T47D (cell line): Measurements from ENCODE around the gene AMHR2.

Experiments used
- DNase-seq, 2 experiments: peaks; one replicate each; pipeline versions ENCODE4 v3.0.0 to v3.0.0-alpha.2; 2011 to 2012; ENCODE audit warnings: low read depth in 1 of 2, low spot score in 1 of 2
- JUND ChIP-seq: IDR thresholded peaks from 2 replicates; pipeline ENCODE4 v1.6.1; 2012; ENCODE audit warnings: low read depth
- in situ Hi-C: cut with HindIII; loops from 2 replicates; pipeline ENCODE4 v1.10.0; 2016; ENCODE audit warnings: low sequenced_read_pairs, low pct_unique_long_range_greater_than_20kb

Gene AMHR2

GRCh38 chr12:53451661-53452158, 28.1 kb downstream of the AMHR2 start, which contains the start of gene PCBP2:
Gene PCBP2, plus strand, starts transcription at chr12:53452102. Its CDS starts 2,699 bp downstream, at chr12:53454801.
- no peak for TF ChIP-seq JUND
- in situ Hi-C loops: no loop called here
- peak; percentile 93 to 100 for DNase-seq

GRCh38 chr12:53452159-53453077, 28.8 kb downstream of the AMHR2 start:
- DNase-seq: peak; percentile 71 to 95
- no peak; the same call in 1 of the 2 replicates for TF ChIP-seq JUND
- in situ Hi-C loops: no loop called here

- no peak for DNase-seq
- TF ChIP-seq JUND: no peak
- in situ Hi-C loops: no loop called here
Measured at GRCh38 chr12:53453953-53454640, 30.4 kb downstream of the AMHR2 start.

DNA sequence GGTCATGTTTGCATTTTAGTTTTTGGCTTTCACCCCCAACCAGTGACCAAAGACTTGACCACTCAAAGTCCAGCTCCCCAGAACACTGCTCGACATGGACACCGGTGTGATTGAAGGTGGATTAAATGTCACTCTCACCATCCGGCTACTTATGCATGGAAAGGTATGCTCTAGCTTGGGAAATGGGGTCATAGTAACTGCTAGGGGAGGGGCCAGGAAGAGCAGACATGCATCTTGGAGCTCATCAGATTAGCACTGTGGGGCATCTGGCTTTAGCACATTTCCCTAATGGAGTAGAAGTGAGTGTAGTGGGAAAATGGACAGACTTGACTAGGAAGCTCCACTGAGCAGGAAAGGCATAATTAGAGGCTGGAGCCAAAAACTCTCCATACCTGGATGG, 31.1 kb downstream of the AMHR2 start:
- in situ Hi-C loops: no loop called here

GRCh38 chr12:53456654-53457366, 33.2 kb downstream of the AMHR2 start:
- no peak for TF ChIP-seq JUND
- in situ Hi-C loops: no loop called here
- no peak for DNase-seq

More for the DNA sequence above, 31.1 kb downstream of the AMHR2 start:
- TF ChIP-seq JUND: no peak
- no peak for DNase-seq

- in situ Hi-C loops: no loop called here
- TF ChIP-seq JUND: no peak
- no peak for DNase-seq
Measured at GRCh38 chr12:53459097-53459496, 35.4 kb downstream of the AMHR2 start.

- no peak for DNase-seq
- TF ChIP-seq JUND: no peak
- in situ Hi-C loops: no loop called here
Measured at GRCh38 chr12:53461059-53461458, 37.4 kb downstream of the AMHR2 start.

DNA sequence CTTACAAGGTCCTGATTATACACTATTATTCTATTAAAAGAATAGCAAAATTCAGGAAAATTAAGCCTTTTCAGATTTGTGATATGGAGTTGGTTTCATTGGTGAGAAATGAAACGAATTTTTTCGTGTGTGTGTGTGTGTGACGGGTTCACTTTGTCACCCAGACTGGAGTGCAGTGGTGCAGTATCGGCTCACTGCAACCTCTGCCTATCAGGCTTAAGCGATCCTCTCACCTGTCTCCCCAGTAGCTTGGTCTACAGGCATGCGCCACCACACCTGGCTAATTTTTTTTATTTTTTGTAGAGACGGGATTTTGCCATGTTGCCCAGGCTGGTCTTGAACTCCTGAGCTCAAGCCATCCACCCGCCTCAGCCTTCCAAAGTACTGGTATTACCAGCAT, 37.9 kb downstream of the AMHR2 start:
- TF ChIP-seq JUND: no peak
- DNase-seq: no peak
- in situ Hi-C loops: no loop called here

DNA sequence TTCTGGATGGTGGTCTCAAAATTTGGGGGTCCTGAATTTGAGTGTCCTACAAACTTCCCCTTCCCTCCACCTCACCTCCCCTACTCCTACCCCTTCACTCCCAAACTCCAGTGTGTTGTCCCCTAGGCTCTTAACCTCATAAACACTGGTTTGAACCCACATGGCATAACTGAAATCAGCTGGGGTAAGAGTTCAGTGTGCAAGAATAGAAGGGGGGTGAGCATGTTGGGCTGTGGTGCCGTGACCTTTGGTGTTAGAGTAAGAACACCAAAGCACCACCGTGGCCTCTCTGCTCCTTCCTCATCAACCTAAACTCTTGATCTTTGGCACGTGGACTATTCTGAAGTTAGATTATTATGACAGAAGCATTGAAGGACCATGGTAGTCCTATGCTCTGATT, 39.3 kb downstream of the AMHR2 start:
- in situ Hi-C loops: no loop called here
- no peak for DNase-seq
- no peak for TF ChIP-seq JUND

- DNase-seq: no peak
- no peak for TF ChIP-seq JUND
- in situ Hi-C loops: no loop called here
Measured at GRCh38 chr12:53463802-53464560, 40.3 kb downstream of the AMHR2 start.

GRCh38 chr12:53464685-53465418, 41.2 kb downstream of the AMHR2 start:
- TF ChIP-seq JUND: no peak
- in situ Hi-C loops: no loop called here
- no peak for DNase-seq
